H1 (cell line): ENCODE results near the gene UBE2K. TPM values are rescaled to one million over a fixed set of nuclear protein-coding genes. Genes with fewer than 3 reads are reported as not detected.
"Not testable (repeated sequence)": the region's sequence is repeated elsewhere in the genome, so short reads cannot be mapped to it uniquely, and the experiment has no call there.

Experiments used
- CTCF ChIA-PET: fragments of 300-600 bp; sonication (Branson Sonifier 250); formaldehyde crosslinking; loops from one replicate; lab custom pipeline; 2021; ENCODE audit not compliant: partially characterized antibody; lab: Charles Lee
- POLR2A ChIA-PET: fragments of 300-600 bp; sonication (Branson Sonifier 250); formaldehyde crosslinking; loops from one replicate; lab custom pipeline; 2021; ENCODE audit warnings: inconsistent platforms; ENCODE audit not compliant: partially characterized antibody; lab: Charles Lee
- DNase-seq, 2 experiments: peaks; one replicate each; pipeline versions ENCODE4 v3.0.0 to v3.0.0-alpha.2; 2010 to 2022; ENCODE audit warnings: low spot score in 2 of 2, low read depth in 1 of 2, mixed read lengths in 1 of 2
- FAIRE-seq: peaks from 2 replicates; lab custom pipeline; 2011; peaks lifted over from hg19 to GRCh38; lab: Jason Lieb, UNC
- H2AFZ ChIP-seq: 2 replicates; pipeline ENCODE4 v1.8.1; 2012; ENCODE audit warnings: low read length, inconsistent platforms
- H2AK5ac ChIP-seq: 2 replicates; pipeline ENCODE4 v1.6.1; 2013; ENCODE audit warnings: low read depth, low read length
- H2BK120ac ChIP-seq: replicated peaks from 2 replicates; pipeline ENCODE3; 2013; ENCODE audit warnings: low read depth, low read length, inconsistent platforms
- H2BK12ac ChIP-seq: 2 replicates; pipeline ENCODE4 v1.6.1; 2013; ENCODE audit warnings: low read depth, low read length
- H2BK15ac ChIP-seq: 2 replicates; pipeline ENCODE4 v1.6.1; 2013; ENCODE audit warnings: low read length
- H2BK20ac ChIP-seq: 2 replicates; pipeline ENCODE4 v1.6.1; 2013; ENCODE audit warnings: low read length
- H2BK5ac ChIP-seq: 2 replicates; pipeline ENCODE4 v1.6.1; 2013; ENCODE audit warnings: low read depth, low read length
- H3K14ac ChIP-seq: 2 replicates; pipeline ENCODE4 v1.6.1; 2013; ENCODE audit warnings: inconsistent platforms; ENCODE audit not compliant: insufficient read length
- H3K18ac ChIP-seq: 2 replicates; pipeline ENCODE4 v1.6.1; 2013; ENCODE audit warnings: low read length; ENCODE audit errors: extremely low read depth
- H3K23ac ChIP-seq: 2 replicates; pipeline ENCODE4 v1.6.1; 2013; ENCODE audit warnings: inconsistent platforms; ENCODE audit not compliant: insufficient read length
- H3K23me2 ChIP-seq: 2 replicates; pipeline ENCODE4 v1.6.1; 2013; ENCODE audit warnings: low read depth, low read length
- H3K27ac ChIP-seq: 2 replicates; pipeline ENCODE4 v1.6.1; 2011; ENCODE audit warnings: low read depth, low read length, inconsistent platforms
- H3K27me3 ChIP-seq, 4 experiments: replicated peaks in 1 of 4; 1 replicate in 1 of 4; 2 replicates in 3 of 4; pipeline versions ENCODE4 v1.6.1 to v1.8.1; 2011 to 2013; ENCODE audit warnings: low read length in 3 of 4, mild to moderate bottlenecking in 3 of 4, inconsistent platforms in 2 of 4, mixed read lengths in 2 of 4, moderate library complexity in 1 of 4; ENCODE audit not compliant: control insufficient read depth in 3 of 4, insufficient read depth in 3 of 4; ENCODE audit errors: extremely low read depth in 1 of 4
- H3K36me3 ChIP-seq, 4 experiments: 2 replicates each; pipeline versions ENCODE4 v1.6.1 to v1.8.1; 2011 to 2013; ENCODE audit warnings: mild to moderate bottlenecking in 4 of 4, low read length in 3 of 4, moderate library complexity in 2 of 4, control low read depth in 1 of 4, inconsistent platforms in 1 of 4; ENCODE audit not compliant: insufficient read depth in 4 of 4, control insufficient read depth in 2 of 4
- H3K4ac ChIP-seq: replicated peaks from 2 replicates; pipeline ENCODE3; 2013; ENCODE audit warnings: low read length, low read depth, mixed read lengths, inconsistent platforms; ENCODE audit not compliant: insufficient read length
- H3K4me1 ChIP-seq, 4 experiments: replicated peaks in 1 of 4; 1 replicate in 1 of 4; 2 replicates in 3 of 4; pipeline versions ENCODE4 v1.6.1 to v1.8.1; 2011 to 2013; ENCODE audit warnings: low read length in 3 of 4, inconsistent platforms in 2 of 4, mixed read lengths in 1 of 4; ENCODE audit not compliant: insufficient read depth in 4 of 4, control insufficient read depth in 3 of 4
- H3K4me2 ChIP-seq, 2 experiments: 2 replicates each; pipeline versions ENCODE4 v1.6.1 to v1.8.1; 2011 to 2013; ENCODE audit warnings: low read depth in 2 of 2, low read length in 2 of 2, control low read depth in 1 of 2, inconsistent platforms in 1 of 2, mild to moderate bottlenecking in 1 of 2; ENCODE audit not compliant: insufficient read depth in 1 of 2
- H3K4me3 ChIP-seq, 4 experiments: fragments of 200-600, 300-600 bp in 1 of 4; sonication (generic), shearing (Covaris generic), sonication (Bioruptor Twin) in 1 of 4; 2 replicates each; pipeline versions ENCODE4 v1.5.1 to v1.8.1; 2011 to 2016; ENCODE audit warnings: low read length in 4 of 4, low read depth in 3 of 4, control low read depth in 2 of 4, inconsistent platforms in 2 of 4, mild to moderate bottlenecking in 2 of 4, mixed read lengths in 1 of 4, moderate library complexity in 1 of 4; ENCODE audit not compliant: insufficient read depth in 2 of 4; ENCODE audit errors: extremely low read depth in 1 of 4
- H3K56ac ChIP-seq: replicated peaks from 2 replicates; pipeline ENCODE3; 2013; ENCODE audit warnings: low read depth, mild to moderate bottlenecking, mixed read lengths, low read length, inconsistent platforms; ENCODE audit not compliant: insufficient read length
- H3K79me1 ChIP-seq: 2 replicates; pipeline ENCODE4 v1.6.1; 2013; ENCODE audit warnings: low read depth, low read length, control low read depth
- H3K79me2 ChIP-seq, 2 experiments: 2 replicates each; pipeline versions ENCODE4 v1.6.1 to v1.8.1; 2012 to 2013; ENCODE audit warnings: low read length in 2 of 2, mild to moderate bottlenecking in 2 of 2, inconsistent platforms in 1 of 2; ENCODE audit not compliant: insufficient read depth in 2 of 2, control insufficient read depth in 1 of 2
- H3K9ac ChIP-seq, 4 experiments: replicated peaks in 1 of 4; 1 replicate in 1 of 4; 2 replicates in 3 of 4; pipeline versions ENCODE4 v1.6.1 to v1.8.1; 2011 to 2013; ENCODE audit warnings: low read depth in 3 of 4, low read length in 3 of 4, control low read depth in 2 of 4, mild to moderate bottlenecking in 2 of 4, moderate library complexity in 2 of 4, inconsistent platforms in 1 of 4; ENCODE audit errors: extremely low read depth in 1 of 4
- H3K9me3 ChIP-seq, 2 experiments: 2 replicates each; pipeline versions ENCODE4 v1.6.1 to v1.8.1; 2012 to 2013; ENCODE audit warnings: mild to moderate bottlenecking in 2 of 2, moderate library complexity in 2 of 2, control low read depth in 1 of 2, inconsistent platforms in 1 of 2, low read depth in 1 of 2, low read length in 1 of 2, mixed read lengths in 1 of 2; ENCODE audit not compliant: insufficient read depth in 2 of 2
- H4K20me1 ChIP-seq, 2 experiments: replicated peaks in 1 of 2; 2 replicates each; pipeline versions ENCODE3 to v1.8.1; 2011 to 2013; ENCODE audit warnings: inconsistent platforms in 2 of 2, low read length in 2 of 2, mild to moderate bottlenecking in 1 of 2; ENCODE audit not compliant: insufficient read depth in 2 of 2, control insufficient read depth in 1 of 2
- H4K5ac ChIP-seq: 2 replicates; pipeline ENCODE4 v1.6.1; 2013; ENCODE audit warnings: low read length, low read depth, mixed read lengths, inconsistent platforms; ENCODE audit not compliant: insufficient read length
- H4K8ac ChIP-seq: 2 replicates; pipeline ENCODE4 v1.8.0; 2013; ENCODE audit warnings: mild to moderate bottlenecking, moderate library complexity, low read length, inconsistent platforms; ENCODE audit not compliant: insufficient read depth; ENCODE audit errors: extremely low read depth
- H4K91ac ChIP-seq: replicated peaks from 2 replicates; pipeline ENCODE3; 2013; ENCODE audit warnings: low read length, mixed read lengths, inconsistent platforms; ENCODE audit not compliant: insufficient read length
- WGBS, 2 experiments: shearing (Covaris generic) in 1 of 2; methylation state at CpG; one replicate each; pipeline versions ENCODE4 v1.1.6 to v1.1.7; 2013 to 2015; ENCODE audit warnings: low lambda C conversion rate in 2 of 2, mixed read lengths in 2 of 2, inconsistent platforms in 1 of 2, low coverage in 1 of 2, missing lambda C conversion rate in 1 of 2; ENCODE audit not compliant: insufficient replicate concordance in 2 of 2, insufficient coverage in 1 of 2, insufficient read length in 1 of 2; ENCODE audit errors: extremely low coverage in 1 of 2, missing lambda C conversion rate in 1 of 2; 5-methylcytosine and 5-hydroxymethylcytosine counted together
- polyA plus RNA-seq, 7 experiments: library from polyadenylated mRNA; depleted of rRNA in 3 of 7; stranded (reverse) in 5 of 7; unstranded in 2 of 7; fragments of >200 nt in 5 of 7; fragments of 200-250 nt in 2 of 7; gene quantifications; 1 replicate in 5 of 7; 2 replicates in 1 of 7; 4 replicates in 1 of 7; pipeline versions ENCODE4 v1.2.1 to v1.2.3, GENCODE V29; 2011 to 2013; ENCODE audit warnings: missing spikeins in 2 of 7, mixed read lengths in 2 of 7
- total RNA-seq: library from RNA; stranded (reverse); fragmentation: NEBNext Ultra II Directional; extraction: Animal tissue kit (Norgen Biotek cat#: 25700); gene quantifications from 2 replicates; pipeline ENCODE4 v1.2.1, GENCODE V29; 2021

Gene UBE2K
- total and polyA plus RNA-seq, 2 of the 8 experiments (the other 6 are each of a cell fraction or from before 2014, with no cell fraction given), result 53.6 to 174 TPM

DNA sequence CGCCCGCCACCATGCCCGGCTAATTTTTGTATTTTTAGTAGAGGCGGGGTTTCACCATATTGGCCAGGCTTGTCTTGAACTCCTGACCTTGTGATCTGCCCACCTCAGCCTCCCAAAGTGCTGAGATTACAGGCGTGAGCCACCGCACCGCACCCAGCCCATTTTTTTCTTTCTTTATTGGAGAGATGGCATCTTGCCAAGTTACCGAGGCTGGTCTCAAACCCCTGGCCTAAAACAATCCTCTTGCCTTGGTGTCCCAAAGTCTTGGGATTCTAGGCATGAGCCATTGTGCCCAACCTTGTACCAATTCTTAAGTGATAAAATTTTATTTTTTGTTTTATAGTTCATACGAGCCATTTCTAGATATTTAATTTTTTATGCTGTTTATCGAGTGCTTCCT lies 41.7 kb downstream of the UBE2K start:
- DNase-seq, H2BK12ac ChIP-seq, H3K4me2 ChIP-seq, H3K9me3 ChIP-seq, CTCF ChIA-PET, POLR2A ChIA-PET, H3K18ac ChIP-seq, H3K4me3 ChIP-seq, H3K27me3 ChIP-seq, H3K4ac ChIP-seq, H3K23ac ChIP-seq, H4K5ac ChIP-seq, H3K27ac ChIP-seq, H2BK120ac ChIP-seq, H2AK5ac ChIP-seq, H3K79me1 ChIP-seq, H3K23me2 ChIP-seq, H2BK5ac ChIP-seq, H3K4me1 ChIP-seq, H3K56ac ChIP-seq, FAIRE-seq, H3K9ac ChIP-seq, H4K91ac ChIP-seq, H2BK20ac ChIP-seq, H3K14ac ChIP-seq, H2AFZ ChIP-seq, H4K20me1 ChIP-seq, H2BK15ac ChIP-seq, H4K8ac ChIP-seq: not testable (repeated sequence)
- 96% methylated on average over 10 of the region's 10 CpGs; no CpG with 5 or more reads in 1 of the 2 experiments for WGBS, 2 experiments
- peaks cover 0 to 18% (median 3%) of the 10 kb centered on the region in 4 experiments; a peak in 4 of 8 replicates for H3K36me3 ChIP-seq
- peaks cover 0 to 50% of the 10 kb centered on the region in 2 experiments; a peak in 2 of 4 replicates for H3K79me2 ChIP-seq
